Endodermal cell (in vitro differentiated cells): ENCODE data around the gene FAR1. TPM values are rescaled to one million over a fixed set of nuclear protein-coding genes. Genes with fewer than 3 reads are reported as not detected.

Source experiments
- DNase-seq: peaks from one replicate; pipeline ENCODE4 v3.0.0-alpha.2; 2017
- H3K27ac ChIP-seq: 2 replicates; pipeline ENCODE4 v1.5.1; 2013; ENCODE audit warnings: mild to moderate bottlenecking, low read depth, low read length, moderate library complexity
- H3K27me3 ChIP-seq: 2 replicates; pipeline ENCODE4 v1.6.1; 2013; ENCODE audit warnings: mild to moderate bottlenecking, low read length, moderate library complexity; ENCODE audit not compliant: insufficient read depth, control insufficient read depth, poor library complexity, severe bottlenecking
- H3K36me3 ChIP-seq: 2 replicates; pipeline ENCODE4 v1.7.0; 2013; ENCODE audit warnings: mild to moderate bottlenecking, low read length, moderate library complexity; ENCODE audit not compliant: control insufficient read depth, insufficient read depth
- H3K4me1 ChIP-seq: one replicate; pipeline ENCODE4 v1.7.0; 2013; ENCODE audit warnings: low read length; ENCODE audit not compliant: control insufficient read depth, insufficient read depth
- H3K4me3 ChIP-seq: 2 replicates; pipeline ENCODE4 v1.5.1; 2013; ENCODE audit warnings: mild to moderate bottlenecking, low read length, moderate library complexity
- H3K9ac ChIP-seq: 2 replicates; pipeline ENCODE4 v1.6.1; 2013; ENCODE audit warnings: mild to moderate bottlenecking, low read length, moderate library complexity; ENCODE audit not compliant: poor library complexity, severe bottlenecking; ENCODE audit errors: extremely low read depth
- H3K9me3 ChIP-seq: 2 replicates; pipeline ENCODE4 v1.6.1; 2013; ENCODE audit warnings: mild to moderate bottlenecking, low read length, moderate library complexity; ENCODE audit not compliant: control insufficient read depth
- H3K27ac Mint-ChIP-seq: 2 replicates; pipeline ENCODE4 v1.8.0; 2020; ENCODE audit warnings: mixed read lengths
- H3K27me3 Mint-ChIP-seq: 2 replicates; pipeline ENCODE4 v1.8.0; 2021; ENCODE audit warnings: mild to moderate bottlenecking, mixed read lengths; ENCODE audit not compliant: insufficient read depth
- H3K36me3 Mint-ChIP-seq: 2 replicates; pipeline ENCODE4 v1.8.0; 2020; ENCODE audit warnings: low read depth, mixed read lengths
- H3K4me1 Mint-ChIP-seq: 2 replicates; pipeline ENCODE4 v1.8.0; 2020; ENCODE audit warnings: mixed read lengths
- H3K4me3 Mint-ChIP-seq: 2 replicates; pipeline ENCODE4 v1.8.0; 2020; ENCODE audit warnings: mild to moderate bottlenecking, moderate library complexity, mixed read lengths
- H3K9me3 Mint-ChIP-seq: 2 replicates; pipeline ENCODE4 v1.8.0; 2020; ENCODE audit warnings: mild to moderate bottlenecking, mixed read lengths
- WGBS, 2 experiments: methylation state at CpG; one replicate each; pipeline versions ENCODE4 v1.1.5 to v1.1.7; 2013; ENCODE audit warnings: missing lambda C conversion rate in 2 of 2, mixed read lengths in 1 of 2; ENCODE audit not compliant: insufficient coverage in 1 of 2, insufficient read length in 1 of 2; 5-methylcytosine and 5-hydroxymethylcytosine counted together
- total RNA-seq, 2 donors: library from RNA; stranded (reverse); fragmentation: NEBNext Ultra II Directional in 1 of 2; extraction: Animal tissue kit (Norgen Biotek cat#: 25700) in 1 of 2; gene quantifications; 2 replicates in 1 of 2; 3 replicates in 1 of 2; pipeline ENCODE4 v1.2.1, GENCODE V29; 2021
- TF ChIP-seq, protein P1 (sequence below): fragments of 200-600 bp; sonication (generic); conservative IDR thresholded peaks from 2 replicates; pipeline ENCODE4 v1.5.0; 2021; ENCODE audit warnings: antibody characterized with exemption, mild to moderate bottlenecking

The FAR1 gene
- total RNA-seq, 2 donors from 2014 or later = 98.3 to 98.8 TPM

DNA sequence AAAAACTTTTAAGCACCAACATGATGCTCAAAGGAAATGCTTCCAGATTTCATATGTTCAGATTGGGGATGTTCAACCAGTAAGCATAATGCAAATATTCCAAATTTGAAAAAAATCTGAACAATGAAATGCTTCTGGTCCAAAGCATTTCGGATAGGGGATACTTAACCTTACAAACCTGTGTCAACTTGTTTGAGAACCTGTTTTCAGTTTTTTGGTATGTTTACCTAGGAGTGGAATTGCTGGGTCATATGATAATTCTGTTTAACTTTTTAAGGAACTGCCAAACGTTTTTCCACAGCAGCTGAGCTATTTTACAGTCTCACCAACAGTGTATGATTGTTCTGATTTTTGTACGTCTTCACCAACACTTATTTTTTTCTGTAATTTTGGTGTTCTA, 23.7 kb downstream of the FAR1 start:
- Histone ChIP-seq H3K27me3 (no peaks in the 10 kb centered on the region), H3K4me1 (peaks cover 10% of the 10 kb centered on the region), H3K9me3 (peaks cover 14% of the 10 kb centered on the region), H3K27ac (no peak overlapping the region), H3K36me3 (peaks cover 31% of the 10 kb centered on the region), H3K9ac (no peak overlapping the region), H3K4me3 (no peak overlapping the region)
- peaks cover 9% of the 10 kb centered on the region for H3K9me3 Mint-ChIP-seq
- H3K27ac Mint-ChIP-seq = no peak overlapping the region
- no peak for DNase-seq
- H3K4me1 Mint-ChIP-seq = peaks cover 22% of the 10 kb centered on the region
- no peak overlapping the region for H3K4me3 Mint-ChIP-seq
- H3K36me3 Mint-ChIP-seq = peaks cover 51% of the 10 kb centered on the region
- TF ChIP-seq, protein P1, sequence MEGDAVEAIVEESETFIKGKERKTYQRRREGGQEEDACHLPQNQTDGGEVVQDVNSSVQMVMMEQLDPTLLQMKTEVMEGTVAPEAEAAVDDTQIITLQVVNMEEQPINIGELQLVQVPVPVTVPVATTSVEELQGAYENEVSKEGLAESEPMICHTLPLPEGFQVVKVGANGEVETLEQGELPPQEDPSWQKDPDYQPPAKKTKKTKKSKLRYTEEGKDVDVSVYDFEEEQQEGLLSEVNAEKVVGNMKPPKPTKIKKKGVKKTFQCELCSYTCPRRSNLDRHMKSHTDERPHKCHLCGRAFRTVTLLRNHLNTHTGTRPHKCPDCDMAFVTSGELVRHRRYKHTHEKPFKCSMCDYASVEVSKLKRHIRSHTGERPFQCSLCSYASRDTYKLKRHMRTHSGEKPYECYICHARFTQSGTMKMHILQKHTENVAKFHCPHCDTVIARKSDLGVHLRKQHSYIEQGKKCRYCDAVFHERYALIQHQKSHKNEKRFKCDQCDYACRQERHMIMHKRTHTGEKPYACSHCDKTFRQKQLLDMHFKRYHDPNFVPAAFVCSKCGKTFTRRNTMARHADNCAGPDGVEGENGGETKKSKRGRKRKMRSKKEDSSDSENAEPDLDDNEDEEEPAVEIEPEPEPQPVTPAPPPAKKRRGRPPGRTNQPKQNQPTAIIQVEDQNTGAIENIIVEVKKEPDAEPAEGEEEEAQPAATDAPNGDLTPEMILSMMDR = no peak
- no peaks in the 10 kb centered on the region for H3K27me3 Mint-ChIP-seq
- WGBS, 2 experiments = 74 to 100% methylated on average over 1 to 2 of the region's 3 CpGs

- peaks cover 61% of the 10 kb centered on the region for H3K36me3 Mint-ChIP-seq
- TF ChIP-seq, protein P1 = no peak
- Histone ChIP-seq H3K9ac (no peak overlapping the region), H3K4me3 (no peak overlapping the region), H3K4me1 (peaks cover 7% of the 10 kb centered on the region), H3K27ac (no peak overlapping the region), H3K27me3 (no peaks in the 10 kb centered on the region), H3K9me3 (peaks cover 14% of the 10 kb centered on the region), H3K36me3 (peaks cover 43% of the 10 kb centered on the region)
- peaks cover 29% of the 10 kb centered on the region for H3K4me1 Mint-ChIP-seq
- 87 to 100% methylated on average over 2 to 4 of the region's 4 CpGs for WGBS, 2 experiments
- no peak overlapping the region for H3K27ac Mint-ChIP-seq
- no peaks in the 10 kb centered on the region for H3K27me3 Mint-ChIP-seq
- peaks cover 5% of the 10 kb centered on the region for H3K9me3 Mint-ChIP-seq
- H3K4me3 Mint-ChIP-seq = no peak overlapping the region
- DNase-seq = no peak
Measured at GRCh38 chr11:13694115-13694514, 25.6 kb downstream of the FAR1 start.

DNA sequence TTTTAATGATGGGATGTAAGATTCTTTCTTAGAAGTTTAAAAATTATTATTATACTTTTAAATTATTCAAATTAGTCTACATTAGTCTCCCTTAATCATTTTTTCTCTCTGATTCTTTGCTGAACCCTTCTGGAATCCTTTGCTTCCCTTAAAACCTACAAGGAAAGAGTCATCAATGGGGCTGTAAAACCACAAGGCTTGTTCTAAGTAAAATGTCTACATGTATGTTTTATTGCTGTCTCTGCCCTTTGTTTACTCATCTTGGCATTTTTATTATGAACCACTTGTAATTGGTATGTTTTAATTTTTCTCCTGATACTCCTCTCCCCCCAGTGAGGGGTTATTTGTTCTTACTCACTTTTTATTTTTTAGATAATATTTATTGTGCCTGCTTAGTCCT, 27.4 kb downstream of the FAR1 start:
- no peak overlapping the region for H3K27ac Mint-ChIP-seq

More for the DNA sequence above, 27.4 kb downstream of the FAR1 start:
- Histone ChIP-seq H3K27me3 (no peaks in the 10 kb centered on the region), H3K36me3 (peaks cover 44% of the 10 kb centered on the region), H3K27ac (no peak overlapping the region), H3K4me3 (no peak overlapping the region), H3K4me1 (peaks cover 16% of the 10 kb centered on the region), H3K9ac (no peak overlapping the region), H3K9me3 (peaks cover 5% of the 10 kb centered on the region)
- no peak for DNase-seq
- TF ChIP-seq, protein P1 = no peak
- Mint-ChIP-seq H3K36me3 (peaks cover 51% of the 10 kb centered on the region), H3K4me3 (no peak overlapping the region), H3K27me3 (no peaks in the 10 kb centered on the region), H3K9me3 (peaks cover 3% of the 10 kb centered on the region), H3K4me1 (peaks cover 37% of the 10 kb centered on the region)
